Endothelial cell of umbilical vein (primary cell): Measurements from ENCODE around the gene JAZF1. TPM values are rescaled to one million over a fixed set of nuclear protein-coding genes. Genes with fewer than 3 reads are reported as not detected.

Experiments used
- BruUV-seq: library from RNA; stranded (reverse); fragments of 400-500 nt; replicated peaks from 2 replicates; lab custom pipeline; 2021; lab: Mats Ljungman, UMichigan
- CTCF ChIA-PET: fragments of 300-600, 350-600 bp; sonication (Branson Sonifier 250); formaldehyde crosslinking; loops from one replicate; lab custom pipeline; 2021; ENCODE audit warnings: antibody characterized with exemption, inconsistent platforms; lab: Charles Lee
- POLR2A ChIA-PET: fragments of 300-600, 350-600 bp; sonication (Branson Sonifier 250); formaldehyde crosslinking; loops from one replicate; lab custom pipeline; 2021; ENCODE audit warnings: antibody characterized with exemption, inconsistent platforms; lab: Charles Lee
- DNase-seq: peaks from one replicate; pipeline ENCODE4 v3.0.0-alpha.2; 2011; ENCODE audit warnings: low read depth, low spot score
- FAIRE-seq: peaks from 2 replicates; lab custom pipeline; 2011; peaks lifted over from hg19 to GRCh38; lab: Jason Lieb, UNC
- H2AFZ ChIP-seq: 2 replicates; pipeline ENCODE4 v1.6.0; 2012; ENCODE audit warnings: low read depth, low read length, control low read depth, inconsistent platforms
- H3K27ac ChIP-seq: 2 replicates; pipeline ENCODE4 v1.5.1; 2011; ENCODE audit warnings: low read depth, mild to moderate bottlenecking, control low read depth, low read length, moderate library complexity; ENCODE audit not compliant: insufficient read depth
- H3K27me3 ChIP-seq, 2 experiments: 2 replicates each; pipeline versions ENCODE4 v1.6.0 to v1.6.1; 2011; ENCODE audit warnings: low read length in 2 of 2, mixed read lengths in 1 of 2; ENCODE audit not compliant: control insufficient read depth in 2 of 2, insufficient read depth in 2 of 2
- H3K36me3 ChIP-seq, 2 experiments: 2 replicates in 1 of 2; 3 replicates in 1 of 2; pipeline ENCODE4 v1.5.1; 2011; ENCODE audit warnings: low read length in 2 of 2, mild to moderate bottlenecking in 1 of 2, moderate library complexity in 1 of 2; ENCODE audit not compliant: control insufficient read depth in 2 of 2, insufficient read depth in 2 of 2; ENCODE audit errors: extremely low read depth in 1 of 2
- H3K4me1 ChIP-seq: 3 replicates; pipeline ENCODE4 v1.5.1; 2011; ENCODE audit warnings: mild to moderate bottlenecking, low read length; ENCODE audit not compliant: control insufficient read depth, insufficient read depth; ENCODE audit errors: extremely low read depth
- H3K4me2 ChIP-seq: 2 replicates; pipeline ENCODE4 v1.6.1; 2011; ENCODE audit warnings: low read length, control low read depth, mixed read lengths; ENCODE audit not compliant: insufficient read depth
- H3K4me3 ChIP-seq, 3 experiments: fragments of 200-600 bp in 1 of 3; sonication (generic), shearing (Covaris generic) in 1 of 3; replicated peaks in 1 of 3; 2 replicates each; pipeline ENCODE4 v1.5.1; 2011 to 2016; ENCODE audit warnings: control low read depth in 3 of 3, low read length in 3 of 3, mild to moderate bottlenecking in 2 of 3, inconsistent platforms in 1 of 3, low read depth in 1 of 3, moderate library complexity in 1 of 3; ENCODE audit not compliant: insufficient read depth in 1 of 3
- H3K79me2 ChIP-seq: 2 replicates; pipeline ENCODE4 v1.6.0; 2012; ENCODE audit warnings: low read length, inconsistent platforms; ENCODE audit not compliant: control insufficient read depth, insufficient read depth
- H3K9ac ChIP-seq: replicated peaks from 2 replicates; pipeline ENCODE3; 2011; ENCODE audit warnings: low read length, control low read depth; ENCODE audit not compliant: insufficient read depth; ENCODE audit errors: extremely low read depth
- H3K9me1 ChIP-seq: replicated peaks from 3 replicates; pipeline ENCODE4 v1.6.0; 2011; ENCODE audit warnings: mild to moderate bottlenecking, low read length; ENCODE audit not compliant: control insufficient read depth, insufficient read depth; ENCODE audit errors: extremely low read depth
- H3K9me3 ChIP-seq: replicated peaks from 2 replicates; pipeline ENCODE4 v1.5.1; 2012; ENCODE audit warnings: low read length, inconsistent platforms; ENCODE audit not compliant: control insufficient read depth, insufficient read depth
- H4K20me1 ChIP-seq: replicated peaks from 2 replicates; pipeline ENCODE3; 2011; ENCODE audit warnings: mild to moderate bottlenecking, low read length; ENCODE audit not compliant: control insufficient read depth, insufficient read depth; ENCODE audit errors: extremely low read depth
- CTCF ChIP-seq, 2 donors: IDR thresholded peaks; 1 replicate in 1 of 2; 2 replicates in 1 of 2; pipeline ENCODE4 v1.5.1; 2011; ENCODE audit warnings: low read length in 2 of 2, mild to moderate bottlenecking in 2 of 2, moderate library complexity in 2 of 2, control low read depth in 1 of 2, inconsistent platforms in 1 of 2, low read depth in 1 of 2; ENCODE audit not compliant: insufficient read depth in 1 of 2; ENCODE audit errors: extremely low read depth in 1 of 2
- EZH2 ChIP-seq: IDR thresholded peaks from 2 replicates; pipeline ENCODE4 v1.6.1; 2012; ENCODE audit warnings: borderline replicate concordance, low read depth, mild to moderate bottlenecking, moderate library complexity, low read length, inconsistent platforms; ENCODE audit not compliant: severe bottlenecking
- FOS ChIP-seq: IDR thresholded peaks from 2 replicates; pipeline ENCODE4 v1.6.1; 2011; ENCODE audit warnings: mild to moderate bottlenecking, low read length, moderate library complexity, borderline replicate concordance; ENCODE audit not compliant: insufficient read depth
- GATA2 ChIP-seq: IDR thresholded peaks from 2 replicates; pipeline ENCODE4 v1.7.0; 2011; ENCODE audit warnings: low read depth, mild to moderate bottlenecking, moderate library complexity, mixed read lengths, low read length; ENCODE audit not compliant: insufficient read length, insufficient read depth
- JUN ChIP-seq: IDR thresholded peaks from 2 replicates; pipeline ENCODE4 v1.6.1; 2011; ENCODE audit warnings: borderline replicate concordance, low read depth; ENCODE audit not compliant: insufficient read length, insufficient read depth
- MAX ChIP-seq: IDR thresholded peaks from 2 replicates; pipeline ENCODE4 v1.6.1; 2011; ENCODE audit not compliant: insufficient read depth, insufficient read length
- MYC ChIP-seq: IDR thresholded peaks from one replicate; pipeline ENCODE4 v1.6.1; 2011; ENCODE audit warnings: mild to moderate bottlenecking, low read depth, low read length
- POLR2AphosphoS5 ChIP-seq: IDR thresholded peaks from 2 replicates; pipeline ENCODE4 v1.6.1; 2012; ENCODE audit warnings: low read depth, mild to moderate bottlenecking, control low read depth, low read length, moderate library complexity; ENCODE audit not compliant: insufficient read depth
- dilution Hi-C: fragments of 300-500 bp; cut with MboI; formaldehyde crosslinking; loops from one replicate; pipeline ENCODE4 v1.15.0; 2019; ENCODE audit warnings: low sequenced_read_pairs; ENCODE audit not compliant: extremely low pct_ligation_motif_present
- intact Hi-C: fragments of 100-400 bp; cut with micrococcal nuclease; formaldehyde crosslinking; loops from one replicate; pipeline ENCODE4 v1.10.0; 2022
- polyA plus RNA-seq, 4 experiments: library from polyadenylated mRNA; depleted of rRNA in 3 of 4; stranded (reverse) in 3 of 4; unstranded in 1 of 4; fragments of >200 nt; gene quantifications; 2 replicates each; pipeline versions ENCODE4 v1.2.1 to v1.2.3, GENCODE V29; 2011 to 2012; ENCODE audit warnings: missing spikeins in 1 of 4
- total RNA-seq: library from RNA; stranded (reverse); gene quantifications from 2 replicates; pipeline ENCODE4 v1.2.3, GENCODE V29; 2021

JAZF1 gene
- total and polyA plus RNA-seq, 2 donors (not counting 3 experiments of a cell fraction or from before 2014, with no cell fraction given) = 2.5 to 16.9 TPM

- Histone ChIP-seq H3K36me3 (no peaks in the 10 kb centered on the region), H3K9me1 (no peaks in the 10 kb centered on the region), H3K79me2 (peaks cover 3% of the 10 kb centered on the region), H3K4me3 (no peak overlapping the region), H3K9me3 (no peaks in the 10 kb centered on the region), H3K4me2 (no peak overlapping the region), H2AFZ (no peak overlapping the region), H3K4me1 (peaks cover 20% of the 10 kb centered on the region), H3K27ac (no peak overlapping the region), H4K20me1 (no peaks in the 10 kb centered on the region), H3K27me3 (no peaks in the 10 kb centered on the region), H3K9ac (no peak overlapping the region)
- DNase-seq (no peak), FAIRE-seq (no peak)
- ChIA-PET POLR2A (no interaction called here), CTCF (interaction anchor here (1.2 kb wide), 1 partner anchor 45 kb away, joined by 4 read pairs; no protein-coding TSS in a partner anchor)
- no TSS peak for BruUV-seq
- intact Hi-C loops = no loop called here
- TF ChIP-seq FOS (no peak), MYC (no peak), GATA2 (no peak), POLR2AphosphoS5 (no peak), JUN (no peak), EZH2 (no peak), MAX (no peak), CTCF (IDR thresholded peaks at IDR 0.05; ENCODE audit: extremely low read depth in 1 of 2, insufficient read depth in 1 of 2, low read depth in 1 of 2, low read length in 2 of 2) (no peak)
- dilution Hi-C loops = no loop called here
Observed at GRCh38 chr7:28033386-28033785, 147.2 kb downstream of the JAZF1 start.
